ENCODE results near the gene COL6A2. TPM values are rescaled to one million over a fixed set of nuclear protein-coding genes. Genes with fewer than 3 reads are reported as not detected.

COL6A2 gene
- total and polyA plus RNA-seq, 2 of the 13 experiments (the other 11 are each of a cell fraction or from before 2014, with no cell fraction given): 0.07 to 0.41 TPM

GRCh38 chr21:46155514-46156377, 57.8 kb downstream of the COL6A2 start, which contains the start of gene FTCD (continued):
- TF ChIP-seq E2F1 (CRISPR knock-in tag; IDR thresholded peaks at IDR 0.05): no peak
- TF ChIP-seq RXRB (CRISPR knock-in tag; IDR thresholded peaks at IDR 0.05; ENCODE audit: borderline replicate concordance): peak; percentile 78
- TF ChIP-seq SNAPC2 (CRISPR knock-in tag; IDR thresholded peaks at IDR 0.05): no peak; the same call in 1 of the 2 replicates
- no peak for TF ChIP-seq ZNF580 (CRISPR knock-in tag; IDR thresholded peaks at IDR 0.05; ENCODE audit: borderline replicate concordance, low read depth)
- peak; percentile 37; the same call in 1 of the 2 replicates for TF ChIP-seq NCOA2 (CRISPR knock-in tag; IDR thresholded peaks at IDR 0.05)
- TF ChIP-seq FOSL1 (CRISPR knock-in tag; IDR thresholded peaks at IDR 0.05; ENCODE audit: borderline replicate concordance): no peak
- no peak; the same call in none of the 2 replicates for TF ChIP-seq ZNF224 (CRISPR knock-in tag; IDR thresholded peaks at IDR 0.05)
- no peak for TF ChIP-seq ATF5 (CRISPR knock-in tag; IDR thresholded peaks at IDR 0.05; ENCODE audit: low read depth)
- TF ChIP-seq ZNF670 (CRISPR knock-in tag; IDR thresholded peaks at IDR 0.05; ENCODE audit: borderline replicate concordance): peak; percentile 93
- peak; percentile 94 for TF ChIP-seq ZBTB4 (CRISPR knock-in tag; IDR thresholded peaks at IDR 0.05; ENCODE audit: borderline replicate concordance)
- no peak for TF ChIP-seq MTA3 (CRISPR knock-in tag; IDR thresholded peaks at IDR 0.05)
- TF ChIP-seq TEF (CRISPR knock-in tag; IDR thresholded peaks at IDR 0.05): no peak
- TF ChIP-seq BHLHE40 (IDR thresholded peaks at IDR 0.05; ENCODE audit: low read length): peak; percentile 93
- no peak for TF ChIP-seq SIX1 (CRISPR knock-in tag; IDR thresholded peaks at IDR 0.05; ENCODE audit: borderline replicate concordance)
- peak; percentile 1; the same call in 1 of the 2 replicates for TF ChIP-seq SNAI1 (CRISPR knock-in tag; IDR thresholded peaks at IDR 0.05; ENCODE audit: borderline replicate concordance)
- TF ChIP-seq HOXA7 (CRISPR knock-in tag; IDR thresholded peaks at IDR 0.05): peak; percentile 95; the same call in 1 of the 2 replicates
- TF ChIP-seq HOXA5 (CRISPR knock-in tag; IDR thresholded peaks at IDR 0.05): no peak
- TF ChIP-seq POLR2AphosphoS5 (IDR thresholded peaks at IDR 0.05; ENCODE audit: low read depth, low read length): peak; percentile 99
- no peak for TF ChIP-seq ZNF276 (CRISPR knock-in tag; IDR thresholded peaks at IDR 0.05; ENCODE audit: low read depth)
- no peak for TF ChIP-seq NFE2 (CRISPR knock-in tag; IDR thresholded peaks at IDR 0.05)
- no peak for TF ChIP-seq RELA (CRISPR knock-in tag; IDR thresholded peaks at IDR 0.05)
- no peak for TF ChIP-seq ZNF510 (CRISPR knock-in tag; IDR thresholded peaks at IDR 0.05; ENCODE audit: low read depth)
